ENCODE data around the gene CHST8.
A peak's percentile ranks its signal among the peaks of the same experiment; 100 is the strongest.

The CHST8 gene

DNA sequence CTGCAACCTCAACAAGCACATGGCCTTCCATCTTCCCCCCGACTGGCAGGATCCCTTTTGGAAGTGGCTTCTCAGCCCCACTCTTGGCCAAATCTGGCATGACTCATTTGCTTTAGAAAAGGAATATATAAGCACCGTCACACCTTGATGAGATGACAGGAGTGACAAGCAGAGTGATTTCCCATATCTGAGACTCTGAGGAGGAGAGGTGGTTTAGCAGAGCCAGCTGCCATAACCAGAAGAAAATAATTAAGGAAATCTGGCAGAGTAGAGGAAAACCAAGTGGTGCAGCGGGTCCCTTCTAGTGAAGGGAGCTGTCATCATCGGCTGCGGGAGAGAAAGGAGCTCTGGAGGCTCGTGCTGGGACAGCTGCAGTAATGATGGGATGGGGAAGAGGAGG lies 147.5 kb downstream of the CHST8 start:
- no peak for DNase-seq (ENCODE audit: low spot score)

DNA sequence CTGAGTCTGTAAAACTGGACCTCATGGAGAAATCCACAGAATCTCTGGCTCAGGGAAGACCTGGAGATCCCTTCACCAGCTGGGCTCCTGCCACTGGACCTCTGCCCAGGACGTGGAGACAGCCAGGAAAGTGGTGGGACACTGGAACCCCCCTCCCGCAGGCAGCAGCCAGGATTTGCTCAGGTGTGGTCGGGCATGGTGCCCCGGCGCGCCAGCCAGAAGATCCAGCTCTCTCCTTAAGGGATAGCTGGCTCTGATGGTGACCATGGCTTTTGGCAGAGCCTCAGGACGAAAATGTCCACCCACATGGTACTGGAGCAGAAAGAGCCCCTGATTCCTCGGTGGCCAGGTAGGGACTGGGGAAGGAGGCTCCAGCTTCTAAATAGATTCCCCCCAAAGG lies 148.4 kb downstream of the CHST8 start:
- no peak for DNase-seq (ENCODE audit: low spot score)

DNA sequence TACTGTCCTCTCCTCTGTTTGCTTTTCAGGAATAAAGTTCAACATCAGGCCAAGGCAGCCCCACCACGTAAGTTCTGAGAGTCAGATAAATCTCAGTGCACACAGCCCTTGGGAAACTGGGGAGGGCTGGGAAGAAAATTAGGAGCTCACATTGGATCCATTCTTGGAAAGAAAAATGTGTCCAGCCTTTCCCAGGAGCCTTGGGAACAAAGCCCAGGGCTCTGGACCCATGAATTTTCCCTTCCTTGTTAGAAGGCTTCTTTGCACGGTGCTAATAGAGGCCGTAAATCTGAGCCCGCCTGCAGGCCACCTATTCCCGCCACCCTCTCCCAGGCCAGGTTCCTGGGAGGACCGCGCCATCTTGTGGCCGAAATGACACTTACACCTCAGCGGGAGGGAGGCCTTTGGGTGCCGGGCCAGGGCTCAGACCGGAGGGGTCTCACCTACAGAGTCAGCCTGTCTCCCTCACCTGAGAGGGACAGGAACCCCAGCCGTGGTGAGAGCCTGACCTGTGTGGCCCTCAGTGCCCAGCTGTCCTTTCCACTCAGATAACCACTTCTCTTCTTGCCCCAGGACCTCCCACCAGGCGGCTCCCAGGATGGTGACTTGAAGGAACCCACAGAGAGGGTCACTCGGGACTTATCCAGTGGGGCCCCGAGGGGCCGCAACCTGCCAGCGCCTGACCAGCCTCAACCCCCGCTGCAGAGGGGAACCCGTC lies 149.8 kb downstream of the CHST8 start:
- peak; percentile 63 for DNase-seq (ENCODE audit: low spot score)

DNA sequence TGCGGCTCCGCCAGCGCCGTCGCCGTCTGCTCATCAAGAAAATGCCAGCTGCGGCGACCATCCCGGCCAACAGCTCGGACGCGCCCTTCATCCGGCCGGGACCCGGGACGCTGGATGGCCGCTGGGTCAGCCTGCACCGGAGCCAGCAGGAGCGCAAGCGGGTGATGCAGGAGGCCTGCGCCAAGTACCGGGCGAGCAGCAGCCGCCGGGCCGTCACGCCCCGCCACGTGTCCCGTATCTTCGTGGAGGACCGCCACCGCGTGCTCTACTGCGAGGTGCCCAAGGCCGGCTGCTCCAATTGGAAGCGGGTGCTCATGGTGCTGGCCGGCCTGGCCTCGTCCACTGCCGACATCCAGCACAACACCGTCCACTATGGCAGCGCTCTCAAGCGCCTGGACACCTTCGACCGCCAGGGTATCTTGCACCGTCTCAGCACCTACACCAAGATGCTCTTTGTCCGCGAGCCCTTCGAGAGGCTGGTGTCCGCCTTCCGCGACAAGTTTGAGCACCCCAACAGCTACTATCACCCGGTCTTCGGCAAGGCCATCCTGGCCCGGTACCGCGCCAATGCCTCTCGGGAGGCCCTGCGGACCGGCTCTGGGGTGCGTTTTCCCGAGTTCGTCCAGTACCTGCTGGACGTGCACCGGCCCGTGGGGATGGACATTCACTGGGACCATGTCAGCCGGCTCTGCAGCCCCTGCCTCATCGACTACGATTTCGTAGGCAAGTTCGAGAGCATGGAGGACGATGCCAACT lies 150.5 kb downstream of the CHST8 start:
- DNase-seq (ENCODE audit: low spot score): no peak

DNA sequence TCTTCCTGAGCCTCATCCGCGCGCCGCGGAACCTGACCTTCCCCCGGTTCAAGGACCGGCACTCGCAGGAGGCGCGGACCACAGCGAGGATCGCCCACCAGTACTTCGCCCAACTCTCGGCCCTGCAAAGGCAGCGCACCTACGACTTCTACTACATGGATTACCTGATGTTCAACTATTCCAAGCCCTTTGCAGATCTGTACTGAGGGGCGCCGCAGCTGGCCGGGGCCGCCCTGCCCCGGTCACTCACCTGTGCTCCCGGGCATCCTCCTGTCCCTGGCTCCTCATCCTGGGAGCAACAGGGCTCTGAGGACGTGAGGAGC lies 151.1 kb downstream of the CHST8 start:
- DNase-seq (ENCODE audit: low spot score): no peak

DNA sequence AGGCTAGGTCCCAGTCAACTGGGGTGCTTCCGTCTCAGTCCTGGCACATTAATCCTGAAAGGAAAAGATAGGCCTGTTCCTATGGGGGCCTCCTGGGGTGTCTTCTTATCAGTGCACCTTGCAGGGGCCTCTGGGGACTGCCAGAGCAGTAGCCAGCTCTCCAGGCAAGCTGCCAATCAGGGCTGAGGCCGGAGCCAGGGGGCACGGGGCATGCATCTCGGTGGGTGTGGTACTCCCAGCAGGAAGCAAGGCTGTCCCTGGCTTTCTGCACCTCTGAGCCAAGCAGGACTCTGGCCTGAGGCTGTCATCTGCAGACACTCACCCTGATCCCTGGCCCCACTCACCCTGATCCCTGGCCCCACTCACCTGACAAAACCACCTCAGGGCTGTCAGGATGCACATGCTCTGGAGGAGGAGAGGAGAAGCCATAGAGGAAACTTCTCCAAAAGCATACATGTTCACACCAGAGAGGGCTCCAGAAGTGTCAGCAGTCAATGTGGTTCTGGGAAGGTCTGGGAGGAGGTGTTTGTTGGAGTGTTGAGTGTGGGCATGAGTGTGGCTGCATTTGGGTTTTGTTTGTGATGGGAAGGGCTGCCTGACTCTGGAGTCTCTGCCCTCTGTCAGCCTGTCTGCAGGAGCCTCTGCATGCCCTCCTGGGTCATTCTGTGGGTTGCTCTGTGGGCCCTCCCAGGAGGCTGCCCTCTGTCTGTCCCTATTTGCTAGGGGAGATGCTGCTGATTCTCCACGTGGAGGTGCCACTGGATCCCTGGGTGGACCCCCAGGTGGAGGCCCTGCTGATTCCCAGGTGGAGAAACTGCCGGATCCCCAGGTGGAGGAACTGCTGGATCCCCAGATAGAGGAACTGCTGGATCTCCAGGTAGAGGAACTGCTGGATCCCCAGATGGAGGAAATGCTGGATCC lies 152.2 kb downstream of the CHST8 start:
- no peak for DNase-seq (ENCODE audit: low spot score)

DNA sequence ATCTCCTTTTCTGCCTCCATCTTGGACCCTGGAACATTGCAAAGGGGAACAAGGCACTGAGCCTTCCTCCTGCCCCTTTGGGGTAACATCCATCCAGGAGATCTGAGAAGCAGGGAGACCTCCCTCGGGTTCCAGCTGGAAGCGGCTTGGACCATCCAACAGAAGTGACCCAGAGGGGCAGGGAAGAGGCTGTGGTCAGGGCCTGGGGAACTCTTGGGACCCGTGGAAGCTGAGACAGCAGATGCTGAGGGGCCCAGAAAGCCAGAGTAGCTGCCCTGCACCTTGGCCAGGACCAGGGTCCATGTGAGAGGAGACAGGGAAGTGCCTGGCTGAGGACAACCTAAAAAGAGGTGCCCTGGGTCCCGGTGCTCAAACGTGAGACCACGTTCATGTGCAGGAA lies 153.0 kb downstream of the CHST8 start:
- DNase-seq (ENCODE audit: low spot score): no peak

DNA sequence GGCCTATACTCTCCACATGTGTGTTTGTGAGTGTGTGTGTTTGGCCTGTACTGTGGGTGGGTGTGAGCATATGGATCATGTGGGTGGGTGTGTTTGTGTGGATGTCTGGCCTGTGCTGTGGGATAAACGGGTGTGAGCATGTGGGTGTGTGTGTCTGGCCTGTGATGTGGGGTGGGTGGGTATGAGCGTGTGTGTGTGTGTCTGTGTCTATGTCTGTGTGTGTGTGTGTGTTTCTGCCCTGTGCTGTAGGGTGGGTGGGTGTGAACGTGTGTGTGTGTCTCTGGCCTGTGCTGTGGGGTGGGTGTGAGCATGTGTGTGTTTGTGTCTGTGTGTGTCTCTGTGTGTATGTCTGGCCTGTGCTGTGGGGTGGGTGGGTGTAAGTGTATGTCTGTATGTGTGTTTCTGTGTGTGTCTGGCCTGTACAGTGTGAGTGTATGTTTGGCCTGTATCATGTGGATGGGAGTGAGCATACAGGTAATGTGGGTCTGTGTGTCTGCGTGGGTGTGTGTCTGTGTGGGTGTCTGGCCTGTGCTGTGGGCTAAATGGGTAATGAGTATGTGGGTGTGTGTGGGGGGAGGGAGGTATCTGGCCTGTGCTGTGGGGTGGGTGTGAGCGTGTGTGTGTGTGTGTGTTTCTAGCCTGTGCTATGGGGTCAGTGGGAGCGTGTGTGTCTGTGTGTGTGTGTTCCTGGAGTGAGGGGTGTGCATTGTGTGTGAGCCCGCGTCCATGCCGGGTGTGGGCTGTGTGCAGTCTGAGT lies 154.2 kb downstream of the CHST8 start:
- DNase-seq (ENCODE audit: low spot score): no peak

DNA sequence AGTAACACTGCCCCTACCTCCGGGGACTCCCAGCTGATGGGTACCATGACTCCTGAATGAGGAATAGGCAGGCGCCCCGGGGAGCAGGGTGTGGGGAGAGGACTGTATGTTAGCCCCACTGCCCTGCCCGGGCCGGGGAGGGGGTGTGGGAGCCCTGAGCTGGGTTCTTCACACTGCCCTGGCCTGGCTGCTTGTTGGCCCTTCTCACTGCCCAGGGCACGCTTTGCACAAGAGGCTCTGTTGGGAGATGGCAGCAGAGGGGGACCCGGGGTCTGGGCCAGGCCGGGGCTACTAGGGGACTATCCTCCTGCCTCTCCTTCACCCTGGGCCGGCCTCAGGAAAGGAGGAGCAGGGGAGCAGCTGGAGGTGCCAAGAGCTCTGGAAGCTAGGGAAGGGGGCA lies 155.6 kb downstream of the CHST8 start:
- DNase-seq (ENCODE audit: low spot score): no peak

DNA sequence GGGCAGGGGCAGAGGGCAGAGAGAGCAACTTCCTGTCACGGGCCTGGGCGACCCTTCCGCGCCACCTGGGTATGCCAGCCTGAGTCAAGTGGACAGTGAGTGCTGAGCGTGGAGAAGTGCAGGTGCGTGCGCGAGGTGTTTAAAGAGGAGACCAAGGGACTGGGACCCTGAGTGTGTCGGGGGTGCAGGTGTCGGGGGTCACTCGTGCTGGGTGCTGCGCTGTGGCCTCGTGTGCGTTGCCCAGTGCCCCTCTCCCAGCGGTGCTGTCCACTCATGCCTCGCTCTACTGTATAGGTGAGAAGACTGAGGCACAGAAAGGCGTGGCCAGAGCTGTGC lies 156.0 kb downstream of the CHST8 start:
- DNase-seq (ENCODE audit: low spot score): no peak

DNA sequence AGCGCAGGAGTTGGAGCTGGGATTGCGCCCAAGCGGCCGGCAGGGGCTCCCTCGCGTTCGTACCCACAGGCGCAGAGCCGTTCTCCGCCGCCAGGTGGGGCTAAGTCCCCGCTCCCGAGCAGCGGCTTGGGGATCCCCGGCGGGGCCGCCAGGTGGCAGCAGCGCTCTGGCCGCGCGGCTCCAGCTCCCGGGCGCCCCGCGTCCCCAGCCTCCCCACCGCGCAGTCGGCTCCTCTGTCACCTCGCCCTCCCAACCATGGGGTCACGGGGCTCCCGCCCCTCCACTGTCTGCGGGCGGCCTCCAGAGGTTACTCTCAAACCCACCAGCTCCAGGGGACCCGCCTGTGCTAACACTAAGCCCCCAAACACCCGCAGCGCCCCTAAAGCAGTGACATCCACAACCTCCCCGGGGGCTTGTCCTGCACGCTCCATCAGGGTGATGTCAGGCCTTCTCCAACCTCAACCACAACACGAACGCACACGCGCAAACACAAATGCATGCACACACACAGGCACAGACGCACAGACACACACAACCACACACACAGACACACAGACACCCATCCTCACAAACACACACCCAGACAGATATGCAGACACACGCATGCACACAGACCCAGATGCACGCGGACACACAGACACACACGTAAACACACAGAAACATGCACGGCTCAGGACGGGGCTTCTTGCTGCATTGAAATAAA lies 156.5 kb downstream of the CHST8 start:
- DNase-seq (ENCODE audit: low spot score): peak; percentile 80

DNA sequence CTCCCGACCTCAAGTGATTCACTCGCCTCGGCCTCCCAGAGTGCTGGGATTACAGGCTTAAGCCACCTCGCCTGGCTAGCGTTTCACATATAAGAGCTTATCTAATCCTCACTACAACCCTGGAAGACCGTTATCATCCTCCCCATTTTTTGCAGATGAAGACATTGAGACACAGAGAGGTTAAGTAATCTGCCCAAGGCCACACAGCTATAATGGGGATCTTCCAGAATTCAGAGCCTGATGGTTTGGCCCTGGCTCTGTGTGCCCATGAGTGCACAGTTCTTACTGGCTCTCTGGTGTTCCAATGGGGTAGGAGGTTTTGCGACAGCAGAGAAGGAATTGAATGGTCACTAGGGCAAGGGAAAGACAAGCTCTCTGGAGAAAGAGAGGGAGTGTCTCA lies 158.1 kb downstream of the CHST8 start:
- DNase-seq (ENCODE audit: low spot score): no peak

DNA sequence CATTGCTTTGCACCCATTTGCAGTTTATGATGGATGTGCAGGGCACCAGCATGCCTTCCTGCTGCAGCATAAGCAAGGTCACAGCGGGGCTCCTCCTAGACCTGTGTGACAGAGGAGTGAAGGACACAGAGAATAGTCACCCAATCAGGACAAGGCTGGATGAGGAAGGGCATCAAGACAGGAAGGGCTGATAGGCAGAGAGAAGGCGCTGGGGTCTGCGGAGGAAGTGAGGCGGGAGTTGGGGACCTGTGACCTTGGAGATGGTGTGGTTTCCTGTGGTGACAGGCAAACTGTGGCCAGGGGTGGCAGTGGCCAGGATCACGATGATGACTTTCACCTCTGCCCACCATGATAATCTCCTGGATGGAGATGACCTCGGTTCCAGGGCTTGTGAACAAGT lies 158.5 kb downstream of the CHST8 start:
- no peak for DNase-seq (ENCODE audit: low spot score)

DNA sequence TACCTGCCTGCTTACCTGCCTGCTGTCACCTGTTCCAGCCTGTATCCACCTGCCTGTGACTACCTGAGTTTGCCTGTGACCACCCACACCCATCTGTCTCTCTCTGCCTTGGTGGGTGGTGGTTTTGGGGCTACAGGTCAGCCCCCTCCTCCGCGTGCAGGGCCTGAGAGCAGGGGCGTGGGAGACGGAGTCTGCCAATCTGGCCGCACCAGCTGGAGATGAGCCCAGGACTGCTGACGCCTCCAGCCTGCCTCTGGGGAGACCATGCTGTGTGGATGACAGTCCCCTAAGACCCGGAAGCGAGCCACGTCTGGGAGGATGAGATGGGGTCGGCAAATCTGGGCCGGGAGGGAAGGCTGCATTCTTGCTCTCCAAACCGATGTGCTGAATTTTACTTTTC lies 159.0 kb downstream of the CHST8 start:
- DNase-seq (ENCODE audit: low spot score): no peak

DNA sequence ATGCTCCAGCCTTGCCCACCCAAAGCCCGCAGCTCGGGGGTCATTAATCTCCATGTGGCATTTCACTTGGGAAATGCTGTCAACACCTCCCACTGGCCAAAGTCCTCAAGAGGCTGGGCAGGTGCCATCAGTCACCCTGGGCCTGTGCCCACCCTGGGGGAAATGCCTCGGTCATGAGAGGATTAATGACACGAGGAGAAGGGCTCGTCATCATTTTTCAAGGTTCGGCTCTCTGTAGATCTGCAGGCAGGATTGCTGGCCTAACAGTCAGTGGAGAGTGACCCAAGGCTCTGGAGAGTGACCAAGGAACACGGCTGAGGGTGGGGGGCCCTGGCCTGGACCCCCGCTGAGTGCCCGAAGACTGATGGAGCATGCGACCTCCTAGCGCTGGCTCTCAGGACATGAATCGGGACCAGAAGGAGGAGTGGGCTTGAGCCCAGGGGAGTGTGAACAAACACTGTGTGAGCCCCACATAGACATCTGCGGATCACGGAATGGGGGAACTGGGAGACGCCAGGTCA lies 159.7 kb downstream of the CHST8 start:
- no peak for DNase-seq (ENCODE audit: low spot score)

DNA sequence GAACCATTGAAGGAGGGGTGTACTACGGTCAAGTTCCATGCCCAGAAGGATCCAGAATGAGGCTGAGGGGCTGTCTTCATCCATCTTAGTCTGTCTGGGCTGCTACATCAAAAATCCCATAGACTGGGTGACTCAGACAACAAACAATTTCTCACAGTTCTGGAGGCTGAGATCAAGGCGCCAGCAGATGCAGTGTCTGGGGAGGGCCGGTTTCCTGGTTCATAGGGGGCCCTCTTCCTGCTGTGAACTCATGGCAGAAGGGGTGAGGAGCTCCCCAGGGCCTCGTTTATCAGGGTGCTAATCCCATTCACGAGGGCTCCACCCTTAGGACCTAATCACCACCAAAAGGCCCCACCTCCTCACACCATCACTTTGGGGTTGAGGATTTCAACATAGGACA lies 160.2 kb downstream of the CHST8 start:
- DNase-seq (ENCODE audit: low spot score): no peak

DNA sequence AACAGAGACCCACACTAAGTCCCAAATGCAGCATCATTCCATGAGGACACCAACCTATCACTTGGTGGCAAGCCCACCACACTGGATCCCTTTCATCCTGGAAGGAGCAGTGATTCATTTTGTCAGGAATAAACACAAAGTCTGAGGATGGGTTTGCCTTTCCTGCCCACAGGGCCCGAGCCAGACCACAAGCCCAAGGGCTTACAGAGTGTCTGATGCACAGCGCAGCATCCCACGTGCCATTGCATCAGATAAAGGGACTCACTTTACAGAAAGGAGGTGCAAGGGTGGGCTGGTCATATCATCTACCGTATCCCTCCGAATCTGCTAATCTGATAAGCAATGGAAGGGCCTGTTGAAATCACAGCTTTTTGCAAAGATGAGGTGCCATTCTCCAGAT lies 162.7 kb downstream of the CHST8 start:
- DNase-seq (ENCODE audit: low spot score): no peak

DNA sequence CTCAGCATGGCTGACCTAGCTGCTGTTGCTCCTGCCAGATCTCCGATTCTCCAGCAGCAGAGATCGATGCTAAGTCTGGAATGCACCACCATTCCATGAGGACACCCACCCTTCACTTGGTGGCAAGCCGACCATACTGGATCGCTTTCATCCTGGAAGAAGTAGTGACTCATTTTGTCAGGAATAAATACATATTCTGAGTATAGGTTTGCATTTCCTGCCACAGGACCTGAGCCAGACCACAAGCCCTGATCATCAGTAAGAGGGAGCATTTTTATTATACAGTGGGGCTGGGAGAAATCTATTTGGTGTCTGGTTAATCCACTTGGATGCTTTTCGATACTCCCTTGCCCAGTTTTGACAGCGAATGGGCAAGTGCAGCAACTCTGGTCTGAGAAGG lies 164.0 kb downstream of the CHST8 start:
- DNase-seq (ENCODE audit: low spot score): no peak

DNA sequence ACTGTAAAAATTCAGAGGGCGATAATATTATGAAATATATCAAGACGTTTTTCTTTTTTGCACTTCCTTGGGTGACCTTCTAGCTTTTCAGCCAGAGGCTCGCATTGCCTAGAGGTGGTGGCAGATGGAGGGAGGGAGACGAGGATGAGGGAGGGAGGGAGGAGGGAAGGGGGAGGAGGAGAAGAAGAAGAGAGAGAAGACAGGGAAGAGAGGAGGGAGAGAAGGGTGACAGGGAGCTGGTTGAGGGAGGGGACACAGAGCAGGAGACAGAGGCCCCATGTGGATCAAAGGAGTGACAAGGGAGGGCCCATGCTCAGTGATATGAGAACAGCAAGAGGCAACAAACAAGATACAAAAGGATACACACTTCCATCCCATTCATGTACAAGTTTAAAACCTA lies 166.9 kb downstream of the CHST8 start:
- DNase-seq (ENCODE audit: low spot score): no peak

DNA sequence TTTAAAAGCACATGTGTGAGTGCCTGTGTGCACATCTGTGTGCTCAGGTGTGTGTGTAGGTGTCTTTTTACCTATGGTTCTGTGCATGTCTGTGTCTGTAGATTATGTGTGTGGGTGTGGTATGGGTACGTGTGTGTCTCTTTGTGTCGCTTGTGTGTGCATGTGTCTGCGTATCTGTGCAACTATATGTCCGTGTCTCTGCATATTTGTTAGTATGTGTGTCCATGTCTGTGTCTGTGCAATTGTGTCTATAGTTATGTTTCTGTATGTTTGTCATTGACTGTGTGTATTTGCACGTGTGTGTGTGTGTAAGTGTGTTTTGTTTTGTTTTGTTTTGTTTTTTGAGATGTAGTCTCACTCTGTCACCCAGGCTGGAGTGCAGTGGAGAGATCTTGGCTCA lies 167.6 kb downstream of the CHST8 start:
- no peak for DNase-seq (ENCODE audit: low spot score)

DNA sequence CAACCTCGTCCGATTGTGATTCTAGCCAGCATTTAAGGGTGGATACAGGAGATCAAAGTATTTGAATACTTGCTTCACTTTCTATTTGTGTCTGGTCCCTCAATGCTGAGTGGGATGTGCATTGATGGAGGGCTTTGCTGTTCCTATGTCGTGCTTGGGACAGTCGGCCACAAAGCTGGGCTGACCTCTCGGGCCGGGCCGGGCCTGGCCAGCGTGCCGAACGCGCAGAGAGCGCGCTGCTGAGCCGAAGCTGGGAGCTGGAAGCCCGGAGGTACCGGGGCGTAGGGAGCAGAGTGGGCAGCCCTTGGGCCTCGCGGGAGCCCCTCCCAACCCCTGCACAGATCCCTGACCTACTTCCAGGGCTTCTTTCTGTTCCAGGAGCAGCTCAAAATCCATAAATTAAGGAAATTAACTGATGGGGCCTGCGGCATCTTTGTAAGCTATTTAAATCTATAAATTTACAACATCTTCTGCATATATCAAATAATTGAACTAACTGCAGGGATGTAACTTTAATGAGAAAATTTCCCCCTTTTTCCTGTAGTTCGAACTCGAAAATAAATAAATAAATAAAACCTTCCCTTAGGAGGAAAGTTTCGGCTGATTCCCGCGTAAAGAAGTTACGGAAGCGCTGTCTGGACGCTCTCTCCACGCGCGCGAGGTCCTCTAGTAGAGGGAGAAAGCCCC lies 173.1 kb downstream of the CHST8 start:
- no peak for DNase-seq (ENCODE audit: low spot score)
